Activated naive CD8-positive, alpha-beta T cell treated with anti-CD3 and anti-CD28 coated beads, Interleukin-2, amount 50 U/mL, for 16 hours (primary cell): ENCODE measurements around the gene GJB1.
A peak's percentile ranks its signal among the peaks of the same experiment; 100 is the strongest.
"Not testable (repeated sequence)": the region's sequence is repeated elsewhere in the genome, so short reads cannot be mapped to it uniquely, and the experiment has no call there.

ENCODE experiments used
- DNase-seq: peaks from one replicate; pipeline ENCODE4 v3.0.0-alpha.2; 2020; ENCODE audit warnings: low read depth, low spot score

Gene GJB1

DNA sequence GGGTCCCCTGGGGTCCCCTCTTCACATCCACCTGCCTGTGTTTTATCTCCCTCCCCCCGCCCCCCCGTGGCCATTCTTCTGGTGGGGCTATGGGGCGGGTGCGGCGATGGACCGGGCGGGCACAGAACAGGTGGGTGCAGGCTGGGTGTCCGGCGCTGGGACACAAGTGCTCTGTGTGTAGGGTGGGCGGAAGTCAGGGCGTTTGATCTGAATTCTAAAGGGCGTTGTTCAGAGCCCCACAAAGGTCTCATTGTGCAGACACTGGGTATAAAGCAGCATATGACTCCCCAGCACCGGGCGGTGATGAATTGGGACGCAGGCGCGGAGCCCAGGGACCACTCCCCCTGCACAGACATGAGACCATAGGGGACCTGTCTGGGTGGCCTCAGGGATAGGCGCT is at the start of gene GJB1:
GJB1 (plus strand) TSS at position 296 of the 400 bp plus-strand sequence. CDS start 484 bp downstream, outside the sequence.
- no peak for DNase-seq

- DNase-seq = no peak
Observed at GRCh38 chrX:71173440-71173839, 49.6 kb upstream of the GJB1 start.

- no peak for DNase-seq
Observed at GRCh38 chrX:71174795-71175194, 48.2 kb upstream of the GJB1 start.

DNA sequence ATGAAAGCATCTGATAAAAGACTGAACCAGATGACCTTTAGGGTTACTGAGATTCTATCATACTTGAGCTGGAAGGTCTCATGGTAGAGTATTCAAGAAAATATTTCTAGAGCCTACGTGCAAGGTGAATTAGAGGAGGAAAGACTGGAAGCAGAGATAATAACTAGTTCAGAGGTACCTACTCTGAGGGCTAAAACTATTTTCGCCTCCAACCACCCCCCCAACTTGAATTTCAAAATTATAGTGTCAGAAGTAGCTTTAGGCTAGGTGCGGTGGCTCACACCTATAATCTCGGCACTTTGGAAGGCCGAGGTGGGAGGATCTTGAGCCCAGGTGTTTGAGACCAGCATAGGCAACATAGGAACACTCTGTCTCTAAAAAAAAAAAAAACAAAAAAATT is 47.5 kb upstream of the GJB1 start:
- no peak for DNase-seq

DNA sequence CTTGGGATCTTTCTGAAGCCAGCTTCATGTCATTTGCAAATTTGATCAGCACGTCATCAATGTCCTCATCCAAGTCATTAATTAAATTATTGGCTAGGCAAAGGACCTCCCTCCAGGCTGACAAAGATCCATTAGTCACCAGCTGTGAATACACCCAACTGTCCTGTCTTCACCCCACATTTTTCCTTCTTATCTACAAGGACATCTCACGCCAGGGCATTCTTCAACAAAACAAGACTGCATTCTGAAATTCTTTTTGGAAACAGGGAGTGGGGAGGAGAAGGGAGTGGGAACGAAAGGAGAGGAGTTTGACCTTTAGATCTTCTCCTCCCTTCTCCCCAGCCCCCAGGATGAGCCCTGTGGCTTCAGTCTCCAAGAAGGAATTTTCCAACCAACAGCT is 45.7 kb upstream of the GJB1 start:
- DNase-seq = no peak

DNA sequence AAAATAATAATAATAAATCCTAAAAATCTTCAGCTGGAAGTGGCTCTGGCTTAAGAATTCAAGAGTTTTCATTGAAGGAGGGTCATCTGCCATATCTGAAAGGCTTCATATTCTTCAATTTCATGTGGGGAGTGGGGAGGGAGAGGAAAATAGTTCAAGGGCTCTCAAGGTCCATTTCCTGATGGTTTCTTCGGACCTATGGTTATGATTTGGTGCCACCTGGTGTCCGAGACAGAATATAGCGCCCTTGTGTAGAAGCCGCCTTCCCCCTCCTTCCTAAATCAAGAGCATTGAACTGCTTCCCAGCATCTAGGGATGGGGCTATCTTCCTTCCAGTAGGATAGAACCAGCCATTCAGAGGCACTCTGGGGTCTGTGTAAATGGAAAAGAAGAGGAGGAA is 44.1 kb upstream of the GJB1 start:
- DNase-seq = no peak

DNA sequence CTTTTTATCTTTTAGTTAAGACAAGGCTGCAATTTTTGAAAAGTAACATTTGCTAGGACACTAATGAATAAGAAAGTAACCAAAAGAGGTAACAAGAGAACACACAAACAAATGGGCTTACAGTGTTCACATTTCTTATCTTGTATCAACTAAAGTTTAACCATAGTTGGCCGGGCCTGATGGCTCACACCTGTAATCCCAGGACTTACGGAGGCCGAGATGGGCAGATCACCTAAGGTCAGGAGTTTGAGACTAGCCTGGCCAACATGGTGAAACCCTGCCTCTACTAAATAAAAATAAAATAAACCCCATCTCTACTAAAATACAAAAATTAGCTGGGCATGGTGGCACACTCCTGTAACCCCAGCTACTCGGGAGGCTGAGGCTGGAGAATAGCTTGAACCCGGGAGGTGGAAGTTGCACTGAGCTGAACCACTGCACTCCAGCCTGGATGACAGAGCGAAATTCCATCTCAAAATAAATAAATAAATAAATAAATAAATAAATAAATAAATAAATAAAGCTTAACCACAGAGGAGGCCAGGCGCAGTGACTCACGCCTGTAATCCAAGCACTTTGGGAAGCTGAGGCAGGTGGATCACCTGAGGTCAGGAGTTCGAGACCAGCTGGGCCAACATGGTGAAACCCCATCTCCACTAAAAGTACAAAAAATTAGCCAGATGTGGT is 42.3 kb upstream of the GJB1 start:
- DNase-seq = not testable (repeated sequence)

DNA sequence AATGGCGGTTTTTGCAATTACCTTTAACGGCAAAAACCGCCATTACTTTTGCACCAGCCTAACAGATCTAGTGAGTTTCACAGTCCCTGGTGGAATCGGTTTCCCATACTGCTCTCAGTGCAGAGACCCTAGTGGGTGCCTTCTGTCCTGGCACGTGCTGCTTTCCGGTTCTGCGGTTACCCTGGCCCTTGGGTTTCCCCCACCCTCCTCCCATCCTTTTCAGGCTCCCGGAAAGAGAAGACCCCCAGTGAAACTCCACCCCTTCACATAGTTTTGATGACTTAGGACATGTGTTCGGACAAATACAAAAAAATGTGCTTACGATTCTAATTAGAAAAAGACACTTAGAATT is 41.5 kb upstream of the GJB1 start:
- peak; percentile 16 for DNase-seq

DNA sequence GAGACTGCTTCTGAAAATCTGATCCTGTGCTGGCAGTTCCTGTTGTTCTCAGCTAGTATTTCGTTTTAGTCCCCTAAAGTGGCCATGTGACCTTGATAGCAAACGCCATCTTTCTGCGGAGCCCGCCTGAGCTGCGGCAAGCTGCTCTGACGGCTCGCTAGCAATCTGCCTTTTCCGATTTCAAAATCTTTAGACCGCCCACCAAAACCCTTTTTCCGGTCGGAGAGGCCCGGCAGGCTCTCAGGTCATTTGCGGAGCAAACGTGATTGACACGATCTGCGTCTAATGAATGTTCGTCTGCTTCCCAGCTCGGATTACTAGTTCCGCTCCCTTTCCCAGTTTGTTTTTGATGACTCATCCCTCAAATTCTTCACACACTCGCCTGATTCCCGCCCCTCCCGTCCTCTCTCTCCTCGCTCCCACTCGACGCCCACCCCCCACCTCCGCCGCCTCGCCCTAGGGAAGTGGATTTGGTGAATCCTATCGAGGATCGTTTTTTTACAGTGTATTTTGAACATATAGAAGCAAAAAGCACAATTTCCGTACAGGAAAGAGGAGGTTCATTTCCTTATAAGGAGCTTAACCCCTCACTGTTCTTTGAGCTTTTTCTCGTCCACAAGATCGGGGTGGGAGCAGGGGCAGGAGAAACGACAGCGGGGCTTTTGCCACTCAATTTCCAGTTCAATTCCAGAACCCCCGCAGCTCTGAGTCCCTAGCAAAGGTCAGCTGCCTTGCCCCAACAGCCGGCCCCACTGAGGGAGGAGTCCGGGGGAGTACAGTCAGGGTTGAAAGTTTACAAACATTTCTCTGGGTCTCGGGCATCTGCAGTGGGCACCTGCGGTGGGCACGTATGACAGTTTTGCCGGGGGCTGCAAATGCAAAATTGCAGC is 40.9 kb upstream of the GJB1 start:
- DNase-seq = peak; percentile 60

DNA sequence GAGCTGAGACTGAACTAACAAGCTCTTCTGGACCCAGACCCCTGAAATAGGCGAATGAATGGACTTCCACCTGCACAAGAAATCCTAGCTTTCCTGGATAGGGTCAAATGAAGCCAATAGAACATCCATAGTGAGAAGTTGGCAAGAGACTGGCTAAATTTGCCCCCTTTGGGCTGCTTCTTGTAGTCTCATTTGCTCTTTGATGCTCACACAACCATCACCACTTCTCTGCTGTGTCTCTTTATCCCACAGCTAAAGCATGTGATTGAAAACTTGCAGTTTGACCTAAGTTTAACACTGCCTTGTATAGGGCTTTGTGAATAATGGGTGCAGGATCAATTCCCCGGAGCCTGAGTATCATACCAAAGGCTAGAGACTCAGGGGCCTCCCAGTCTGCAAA is 40.2 kb upstream of the GJB1 start:
- no peak for DNase-seq

- no peak for DNase-seq
Observed at GRCh38 chrX:71183341-71183740, 39.7 kb upstream of the GJB1 start.

- DNase-seq = no peak
Observed at GRCh38 chrX:71184092-71184491, 38.9 kb upstream of the GJB1 start.

GRCh38 chrX:71184803-71185495 is 38.1 kb upstream of the GJB1 start:
- no peak for DNase-seq

- DNase-seq = no peak
Observed at GRCh38 chrX:71191248-71191647, 31.8 kb upstream of the GJB1 start.

GRCh38 chrX:71195964-71196649 is 26.9 kb upstream of the GJB1 start:
- DNase-seq = no peak

- no peak for DNase-seq
Observed at GRCh38 chrX:71198066-71198465, 25.0 kb upstream of the GJB1 start.

DNA sequence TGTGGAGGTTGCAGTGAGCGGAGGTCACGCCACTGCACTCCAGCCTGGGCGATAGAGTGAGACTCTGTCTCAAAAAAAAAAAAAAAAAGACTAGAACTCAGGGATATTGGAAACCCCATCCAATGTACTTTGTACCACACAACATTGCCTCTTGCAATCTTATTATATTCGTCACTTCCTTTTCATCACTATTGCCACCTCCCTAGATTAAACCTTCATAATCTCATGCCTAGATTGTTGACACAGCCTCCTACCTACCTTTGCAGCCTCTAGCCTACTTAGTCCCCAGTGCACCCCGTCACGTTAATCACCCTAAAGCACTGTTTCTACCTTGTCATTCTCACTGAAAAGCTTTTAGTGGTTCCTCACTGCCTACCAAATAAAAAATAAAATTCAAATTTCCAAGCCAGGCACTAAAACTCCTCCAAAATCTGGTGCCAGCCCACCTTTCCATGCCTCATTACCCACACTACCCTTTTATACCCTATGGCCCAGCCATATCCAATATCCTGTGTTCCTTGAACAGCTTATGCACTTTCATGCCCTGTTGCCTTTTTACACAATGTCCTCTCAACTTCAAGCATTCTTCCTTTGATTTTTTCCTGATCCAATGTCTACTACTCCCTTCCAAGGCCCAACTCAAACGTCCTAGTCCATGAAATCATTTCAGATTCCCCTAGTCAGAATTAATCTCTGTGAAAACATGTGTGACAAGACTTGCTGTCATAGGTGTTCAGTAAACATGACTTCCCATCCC is 23.6 kb upstream of the GJB1 start:
- DNase-seq = no peak

DNA sequence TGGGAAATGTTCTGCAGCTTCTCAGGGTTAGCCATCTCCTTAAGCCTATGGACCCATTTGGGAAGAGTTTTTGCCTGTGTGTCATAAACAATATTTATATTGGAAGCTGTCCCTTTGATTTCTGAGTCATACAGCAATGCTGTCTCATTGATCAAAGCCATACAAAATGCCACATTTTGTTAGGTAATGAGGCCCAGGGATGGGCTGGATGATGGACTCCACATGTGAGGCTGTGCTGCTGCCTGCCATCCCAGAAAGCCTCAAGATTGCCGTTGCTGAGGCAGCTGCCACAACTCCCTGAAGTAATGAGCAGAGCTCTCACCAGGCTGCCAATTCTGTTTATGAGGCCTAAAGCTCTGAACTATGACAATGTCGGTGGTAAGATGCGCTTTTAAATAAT is 12.2 kb upstream of the GJB1 start:
- no peak for DNase-seq

DNA sequence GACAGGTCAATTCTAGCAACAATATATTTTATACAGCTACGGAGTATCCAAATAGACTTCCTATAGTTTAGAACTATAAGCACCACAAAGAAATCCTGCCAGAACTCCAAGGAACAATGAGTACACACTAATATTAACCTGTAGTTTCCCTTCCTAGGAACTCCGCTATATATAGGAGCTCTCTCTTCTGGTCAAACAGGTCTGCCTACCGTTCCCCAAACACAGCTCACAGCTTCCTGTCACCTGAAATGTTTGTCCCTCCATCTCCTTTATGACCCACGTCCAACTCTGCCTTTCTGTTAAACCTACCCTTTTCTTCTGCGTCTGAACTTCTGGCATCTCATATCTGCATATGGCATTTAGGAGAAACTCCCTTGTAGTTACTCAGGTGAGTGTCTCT is 10.5 kb upstream of the GJB1 start:
- no peak for DNase-seq

GRCh38 chrX:71214152-71214551 is 8.9 kb upstream of the GJB1 start:
- DNase-seq = no peak
